ENCODE results near the gene GTF2A1L.

DNA sequence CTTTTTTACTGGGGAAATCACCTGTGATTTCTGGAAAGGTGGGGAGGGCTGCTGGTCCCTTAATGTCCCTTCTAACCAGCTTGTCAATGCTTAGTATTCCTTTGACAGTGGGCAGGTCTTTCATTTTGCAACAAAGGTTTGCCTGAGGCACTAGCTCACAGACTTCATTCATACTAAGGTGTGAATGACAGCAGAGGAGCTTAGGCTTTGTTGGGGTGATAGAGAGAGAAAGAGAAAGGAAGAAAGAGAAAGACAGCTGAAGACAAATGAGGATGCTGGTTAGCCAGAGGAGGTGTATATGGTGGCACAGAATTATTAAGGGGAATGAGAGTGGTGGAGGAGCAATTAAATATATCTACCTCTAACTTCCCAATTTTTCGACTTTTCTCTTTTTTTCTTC, 28.9 kb upstream of the GTF2A1L start:
- TF ChIP-seq, protein P1, sequence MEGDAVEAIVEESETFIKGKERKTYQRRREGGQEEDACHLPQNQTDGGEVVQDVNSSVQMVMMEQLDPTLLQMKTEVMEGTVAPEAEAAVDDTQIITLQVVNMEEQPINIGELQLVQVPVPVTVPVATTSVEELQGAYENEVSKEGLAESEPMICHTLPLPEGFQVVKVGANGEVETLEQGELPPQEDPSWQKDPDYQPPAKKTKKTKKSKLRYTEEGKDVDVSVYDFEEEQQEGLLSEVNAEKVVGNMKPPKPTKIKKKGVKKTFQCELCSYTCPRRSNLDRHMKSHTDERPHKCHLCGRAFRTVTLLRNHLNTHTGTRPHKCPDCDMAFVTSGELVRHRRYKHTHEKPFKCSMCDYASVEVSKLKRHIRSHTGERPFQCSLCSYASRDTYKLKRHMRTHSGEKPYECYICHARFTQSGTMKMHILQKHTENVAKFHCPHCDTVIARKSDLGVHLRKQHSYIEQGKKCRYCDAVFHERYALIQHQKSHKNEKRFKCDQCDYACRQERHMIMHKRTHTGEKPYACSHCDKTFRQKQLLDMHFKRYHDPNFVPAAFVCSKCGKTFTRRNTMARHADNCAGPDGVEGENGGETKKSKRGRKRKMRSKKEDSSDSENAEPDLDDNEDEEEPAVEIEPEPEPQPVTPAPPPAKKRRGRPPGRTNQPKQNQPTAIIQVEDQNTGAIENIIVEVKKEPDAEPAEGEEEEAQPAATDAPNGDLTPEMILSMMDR (conservative IDR thresholded peaks at IDR 0.05; ENCODE audit: low read depth, low read length): no peak
- TF ChIP-seq EZH2 (IDR thresholded peaks at IDR 0.05; ENCODE audit: borderline replicate concordance, low read depth, low read length, poor library complexity, severe bottlenecking): no peak

Measured in A673 (cell line).